GM18499 (cell line): ENCODE measurements around the gene LRMDA.
"Not testable (repeated sequence)": the region's sequence is repeated elsewhere in the genome, so short reads cannot be mapped to it uniquely, and the experiment has no call there.

Source experiments
- ATAC-seq: cut with Tn5 transposase; IDR thresholded peaks from one replicate; pipeline ENCODE4 v1.9.1; 2021; ENCODE audit warnings: moderate number of reproducible peaks; ENCODE audit not compliant: insufficient read depth, unreplicated experiment

LRMDA gene

DNA sequence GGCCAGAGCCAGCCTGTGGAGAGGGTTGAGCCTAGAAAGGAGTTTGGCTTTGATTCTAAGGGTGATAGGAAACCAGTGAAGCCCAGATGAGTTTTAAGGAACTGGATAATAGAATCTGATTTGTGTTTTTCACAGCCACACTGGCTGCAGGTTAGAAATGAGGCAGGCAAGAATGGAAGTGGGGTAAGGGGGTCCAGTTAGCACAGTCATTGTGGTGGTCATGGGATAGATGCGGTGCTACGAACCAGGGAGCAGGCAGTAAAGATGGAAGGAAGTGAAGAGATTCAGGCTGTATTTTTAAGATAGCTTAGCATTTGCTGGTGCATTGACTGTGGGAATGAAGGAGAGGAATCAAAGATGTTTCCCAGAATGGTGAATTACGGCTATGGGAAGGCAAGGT is 322.2 kb downstream of the LRMDA start:
- ATAC-seq: no peak

DNA sequence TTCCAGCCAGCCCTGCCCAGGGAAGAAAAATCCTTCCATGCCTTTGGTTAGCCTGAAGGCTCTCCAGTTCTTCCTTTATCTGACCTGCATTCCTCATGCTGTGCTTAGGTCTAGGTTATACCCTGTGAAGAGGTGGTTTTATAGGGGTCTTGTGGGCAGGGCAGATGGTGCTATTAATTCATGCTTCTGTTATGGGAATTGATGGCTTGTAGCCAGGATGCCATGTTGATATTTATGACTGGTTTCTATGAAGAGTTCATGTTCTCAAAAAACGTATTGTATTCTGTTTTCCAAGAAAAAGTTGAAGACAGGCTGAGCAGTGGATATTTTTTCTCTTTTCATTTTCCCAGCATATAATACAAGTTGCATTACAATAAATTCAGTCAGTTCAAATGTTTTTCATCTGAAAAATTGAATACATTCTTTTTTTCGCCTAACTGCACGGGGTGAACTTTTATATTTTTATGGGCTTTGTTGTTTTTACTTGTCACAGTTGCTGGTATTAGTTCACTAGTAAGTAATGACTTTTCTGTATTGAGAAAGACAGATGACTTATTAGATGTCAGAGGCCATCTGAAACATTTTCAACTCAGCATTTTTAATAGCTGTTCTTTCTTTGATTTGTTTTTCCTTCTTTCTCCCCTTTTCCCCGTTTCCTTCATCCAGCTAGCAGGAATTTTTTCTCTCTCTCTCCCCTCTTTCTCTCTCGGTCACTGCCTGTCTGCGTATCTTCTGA is 322.8 kb downstream of the LRMDA start:
- ATAC-seq: no peak

GRCh38 chr10:75755528-75755927 is 324.1 kb downstream of the LRMDA start:
- ATAC-seq: no peak

GRCh38 chr10:75761289-75761688 is 329.9 kb downstream of the LRMDA start:
- no peak for ATAC-seq

- ATAC-seq: no peak
These were observed 331.0 kb downstream of the LRMDA start for GRCh38 chr10:75762431-75762802.

- no peak for ATAC-seq
These were observed 332.2 kb downstream of the LRMDA start for GRCh38 chr10:75763652-75764051.

DNA sequence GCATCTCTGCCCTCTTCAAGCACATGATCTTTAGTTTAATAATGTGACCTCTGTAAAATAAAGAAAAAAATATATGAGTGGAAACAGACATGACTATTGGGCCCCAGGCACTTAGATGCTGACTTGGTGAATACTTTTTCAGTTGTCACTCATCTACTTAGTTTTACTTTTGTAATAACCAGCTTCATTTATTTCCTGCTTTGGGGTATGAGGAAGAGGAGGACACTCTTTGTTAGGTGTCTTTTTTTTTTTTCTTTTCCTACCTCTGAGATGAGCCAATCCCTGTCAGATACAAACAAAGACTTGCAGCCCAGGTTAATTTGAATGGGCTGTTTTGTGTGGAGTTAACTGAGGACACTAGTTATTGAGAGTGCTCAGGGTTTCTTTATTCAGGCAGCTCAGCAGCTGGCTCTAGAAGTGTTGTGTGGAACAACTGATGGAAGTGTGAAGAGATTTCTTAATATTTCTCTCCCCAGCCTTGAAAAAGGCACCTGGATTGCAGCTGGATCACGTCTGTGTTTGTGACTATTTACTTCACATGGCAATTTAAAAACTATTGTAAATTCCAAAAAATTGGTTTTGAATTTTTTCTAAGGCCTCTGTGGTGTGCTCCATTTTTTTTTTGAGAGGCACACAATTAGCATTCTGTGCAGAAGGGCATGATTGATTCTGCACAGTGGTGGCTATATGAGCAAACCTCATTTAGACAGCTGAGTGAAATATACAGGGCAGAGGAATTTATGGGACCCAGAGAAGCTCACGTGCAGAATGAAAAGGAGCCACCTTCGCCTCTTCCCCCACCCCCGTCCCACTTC is 333.8 kb downstream of the LRMDA start:
- ATAC-seq: no peak

DNA sequence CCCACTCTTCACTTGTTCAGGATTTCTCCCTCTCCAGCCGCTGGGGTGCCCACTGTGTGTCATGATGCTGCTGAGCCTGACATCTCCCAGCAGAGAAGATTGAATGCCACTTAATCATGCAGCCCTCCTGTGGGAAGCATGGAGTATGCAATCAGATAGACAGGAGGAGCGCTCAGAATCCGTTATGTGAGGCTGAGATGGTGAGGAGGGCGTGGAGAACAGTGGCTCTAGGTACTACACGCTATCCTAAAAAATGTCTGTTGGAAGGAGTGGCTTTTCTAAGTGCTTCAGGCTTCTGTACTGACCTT is 334.3 kb downstream of the LRMDA start:
- no peak for ATAC-seq

DNA sequence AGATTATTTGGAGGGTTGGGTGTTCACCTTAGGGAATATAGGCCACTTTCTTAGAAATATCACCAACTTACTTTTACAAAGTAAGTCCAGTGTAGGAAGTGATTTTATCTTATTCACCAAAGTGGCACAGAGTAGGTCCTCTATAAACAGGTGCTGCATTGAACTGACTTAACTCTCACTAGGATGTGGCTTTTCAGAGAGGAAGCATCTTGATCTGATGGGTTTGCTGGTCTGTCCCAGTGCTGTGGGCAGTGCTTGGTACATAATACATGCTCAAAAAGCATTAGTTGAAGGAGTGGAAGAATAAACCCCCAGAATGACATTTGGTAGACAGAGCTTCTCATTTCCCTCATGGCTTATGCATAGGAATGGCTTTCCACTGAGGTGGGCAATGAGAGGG is 334.7 kb downstream of the LRMDA start:
- ATAC-seq: no peak

GRCh38 chr10:75766752-75767151 is 335.3 kb downstream of the LRMDA start:
- not testable (repeated sequence) for ATAC-seq

DNA sequence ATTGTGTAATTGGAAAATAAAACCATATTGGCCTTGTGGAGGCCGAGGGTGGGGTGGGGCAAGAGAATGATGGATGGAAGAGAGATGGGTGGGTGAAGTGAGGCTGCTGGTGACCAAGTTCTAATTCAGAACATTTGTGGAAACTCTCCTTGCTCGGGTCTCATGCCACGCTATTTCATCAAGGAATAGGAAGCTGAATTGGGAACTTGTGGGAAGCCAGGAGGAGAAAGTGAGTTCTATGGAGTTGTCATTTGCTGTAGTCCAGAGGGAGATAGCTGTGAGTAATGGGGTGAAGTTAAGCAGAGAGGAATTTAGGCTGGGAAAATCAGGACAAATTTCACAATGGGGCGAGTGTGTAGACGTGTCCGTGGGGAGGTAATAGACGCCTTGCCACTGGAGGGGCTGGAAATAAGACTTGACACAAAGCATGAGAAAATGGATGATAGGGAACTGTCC is 339.2 kb downstream of the LRMDA start:
- ATAC-seq: no peak

- no peak for ATAC-seq
These were observed 340.2 kb downstream of the LRMDA start for GRCh38 chr10:75771606-75772005.

DNA sequence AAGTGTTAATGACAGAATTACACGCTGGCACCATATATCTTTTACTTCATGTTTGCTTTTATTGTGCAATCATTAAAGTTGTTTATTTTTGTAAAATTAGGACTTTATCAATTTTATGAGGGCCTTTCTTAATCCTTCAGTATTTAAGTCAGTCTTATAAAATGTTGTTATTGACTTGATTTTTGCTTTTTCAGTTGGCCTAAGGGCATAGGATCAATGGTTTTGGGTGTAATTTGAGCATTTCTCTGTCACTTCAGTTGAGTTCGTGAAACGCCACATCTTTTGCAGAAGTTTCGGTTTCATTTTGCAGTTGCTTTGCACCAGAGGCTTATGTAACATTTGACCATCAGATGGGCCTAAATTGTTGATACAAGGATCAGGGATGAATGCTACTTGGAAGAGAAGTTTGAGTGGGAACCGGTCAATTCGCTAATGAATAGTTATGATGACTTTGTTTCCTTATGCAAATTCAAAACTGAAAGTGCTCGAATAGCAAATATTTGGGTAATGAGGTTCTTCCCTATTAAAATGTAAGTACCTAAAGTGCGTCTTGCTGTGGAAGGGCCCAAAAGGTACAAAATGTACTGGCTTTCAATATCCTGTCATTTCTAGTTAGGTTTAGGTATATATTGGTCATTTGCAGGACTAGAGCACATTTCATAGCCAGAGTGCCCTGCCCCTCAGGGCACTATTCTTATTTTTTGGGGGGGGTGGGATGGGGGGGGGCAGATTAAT is 340.9 kb downstream of the LRMDA start:
- ATAC-seq: no peak

GRCh38 chr10:75773231-75773780 is 341.9 kb downstream of the LRMDA start:
- no peak for ATAC-seq

GRCh38 chr10:75773813-75774782 is 342.7 kb downstream of the LRMDA start:
- no peak for ATAC-seq

DNA sequence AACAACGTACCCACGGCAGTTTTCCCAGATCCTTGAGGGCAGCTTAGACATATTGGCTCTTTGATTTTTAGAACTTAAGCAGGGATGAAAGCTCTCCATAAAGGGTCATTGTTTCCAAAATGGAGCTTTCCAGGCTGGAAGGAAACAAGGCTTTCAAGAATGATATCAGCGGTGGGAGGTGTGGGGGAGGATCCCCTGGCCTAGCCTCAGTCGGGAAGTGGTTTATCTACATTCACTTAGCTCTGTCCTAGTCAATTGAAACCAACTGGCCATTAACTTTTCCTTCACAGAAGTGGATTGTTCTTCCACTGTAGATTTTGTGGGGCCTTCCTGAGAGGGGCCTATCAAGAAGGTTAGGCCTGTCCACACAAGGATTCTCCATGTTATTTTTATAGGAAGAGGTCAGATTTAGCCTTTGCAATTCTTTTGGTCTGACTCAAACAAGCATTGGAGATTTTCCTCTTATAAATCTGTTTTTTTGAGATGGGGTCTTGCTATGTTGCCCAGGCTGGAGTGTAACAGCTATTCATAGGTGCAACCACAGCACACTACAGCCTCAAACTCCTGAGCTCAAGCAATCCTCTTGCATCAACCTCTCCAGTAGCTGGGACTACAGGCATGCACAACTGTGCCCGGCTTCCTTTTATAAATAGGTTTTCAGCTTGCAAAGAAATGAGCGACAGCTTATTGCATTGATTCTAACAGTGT is 343.5 kb downstream of the LRMDA start:
- no peak for ATAC-seq

GRCh38 chr10:75776738-75777504 is 345.5 kb downstream of the LRMDA start:
- ATAC-seq: no peak

DNA sequence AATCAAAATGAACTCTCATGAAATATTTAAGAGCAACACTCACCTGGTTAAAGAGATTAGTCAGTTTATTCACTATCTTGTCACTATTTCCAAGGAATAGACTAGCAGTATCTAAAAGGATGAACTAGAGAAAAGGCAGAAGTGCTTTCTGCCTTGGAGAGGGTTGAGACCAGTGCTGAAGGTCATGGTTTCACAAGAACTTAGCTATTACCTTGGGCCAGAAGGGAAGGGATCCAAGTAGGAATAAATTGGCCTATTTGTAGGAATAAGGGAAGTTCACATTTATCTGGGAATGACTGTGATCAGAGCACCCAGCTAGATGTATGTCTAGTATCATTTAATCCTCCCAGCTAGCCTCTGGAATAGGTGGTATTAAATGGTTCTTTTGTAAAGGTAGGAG is 347.2 kb downstream of the LRMDA start:
- ATAC-seq: no peak
